CD4-positive, CD25-positive, alpha-beta regulatory T cell (primary cell): ENCODE results near the gene ZNF275. TPM values are rescaled to one million over a fixed set of nuclear protein-coding genes. Genes with fewer than 3 reads are reported as not detected.
A peak's percentile ranks its signal among the peaks of the same experiment; 100 is the strongest.

Experiments
- ATAC-seq, 2 donors: fragments of 150-1000 bp; cut with Tn5 transposase; one replicate each; pipeline ENCODE4 v1.10.0; 2021; ENCODE audit warnings: low read depth in 2 of 2, moderate number of reproducible peaks in 2 of 2, moderate library complexity in 1 of 2
- DNase-seq, 3 donors: peaks; one replicate each; pipeline versions ENCODE4 v3.0.0 to v3.0.0-alpha.2; 2012 to 2022; ENCODE audit warnings: mixed read lengths in 1 of 3
- H3K27ac ChIP-seq: one replicate; pipeline ENCODE4 v1.7.0; 2013; ENCODE audit warnings: mild to moderate bottlenecking, low read length; ENCODE audit not compliant: insufficient read depth, poor library complexity, severe bottlenecking
- H3K27me3 ChIP-seq: one replicate; pipeline ENCODE4 v1.7.0; 2013; ENCODE audit warnings: low read length; ENCODE audit not compliant: control insufficient read depth, insufficient read depth
- H3K36me3 ChIP-seq: one replicate; pipeline ENCODE4 v1.7.0; 2013; ENCODE audit warnings: mild to moderate bottlenecking, low read length, moderate library complexity; ENCODE audit not compliant: control insufficient read depth, insufficient read depth
- H3K4me1 ChIP-seq: 2 replicates; pipeline ENCODE4 v1.7.0; 2013; ENCODE audit warnings: mild to moderate bottlenecking, low read length; ENCODE audit not compliant: insufficient read depth, control insufficient read depth, poor library complexity, severe bottlenecking
- H3K4me3 ChIP-seq: one replicate; pipeline ENCODE4 v1.7.0; 2013; ENCODE audit warnings: low read depth, mild to moderate bottlenecking, low read length, moderate library complexity
- H3K9me3 ChIP-seq, 2 experiments: 1 replicate in 1 of 2; 2 replicates in 1 of 2; pipeline ENCODE4 v1.7.0; 2013; ENCODE audit warnings: low read length in 2 of 2, mild to moderate bottlenecking in 1 of 2, moderate library complexity in 1 of 2; ENCODE audit not compliant: control insufficient read depth in 2 of 2
- H3K27ac Mint-ChIP-seq, 3 donors: one replicate each; pipeline ENCODE4 v1.8.0; 2020 to 2022; ENCODE audit warnings: mild to moderate bottlenecking in 3 of 3, mixed read lengths in 3 of 3, moderate library complexity in 2 of 3
- H3K27me3 Mint-ChIP-seq: one replicate; pipeline ENCODE4 v1.8.0; 2022; ENCODE audit warnings: mild to moderate bottlenecking, mixed read lengths
- H3K36me3 Mint-ChIP-seq: one replicate; pipeline ENCODE4 v1.8.0; 2020; ENCODE audit warnings: mixed read lengths
- H3K4me1 Mint-ChIP-seq, 4 donors: one replicate each; pipeline ENCODE4 v1.8.0; 2020 to 2022; ENCODE audit warnings: mixed read lengths in 4 of 4, mild to moderate bottlenecking in 1 of 4
- H3K4me3 Mint-ChIP-seq, 4 donors: one replicate each; pipeline ENCODE4 v1.8.0; 2020 to 2022; ENCODE audit warnings: mild to moderate bottlenecking in 4 of 4, mixed read lengths in 4 of 4, moderate library complexity in 3 of 4
- H3K9me3 Mint-ChIP-seq, 7 donors: one replicate each; pipeline ENCODE4 v1.8.0; 2020 to 2022; ENCODE audit warnings: mixed read lengths in 7 of 7, mild to moderate bottlenecking in 3 of 7, moderate library complexity in 2 of 7
- polyA plus RNA-seq, 4 donors: library from polyadenylated mRNA; unstranded; fragments of 300-500 nt; fragmentation: Illumina TruSeq; gene quantifications; one replicate each; pipeline ENCODE4 v1.2.3, GENCODE V29; 2021
- total RNA-seq: library from RNA; stranded (reverse); gene quantifications from one replicate; pipeline ENCODE4 v1.2.3, GENCODE V29; 2022

Gene ZNF275
- total and polyA plus RNA-seq, 5 donors from 2014 or later, result 3.8 to 16.1 (median 8.6) TPM

DNA sequence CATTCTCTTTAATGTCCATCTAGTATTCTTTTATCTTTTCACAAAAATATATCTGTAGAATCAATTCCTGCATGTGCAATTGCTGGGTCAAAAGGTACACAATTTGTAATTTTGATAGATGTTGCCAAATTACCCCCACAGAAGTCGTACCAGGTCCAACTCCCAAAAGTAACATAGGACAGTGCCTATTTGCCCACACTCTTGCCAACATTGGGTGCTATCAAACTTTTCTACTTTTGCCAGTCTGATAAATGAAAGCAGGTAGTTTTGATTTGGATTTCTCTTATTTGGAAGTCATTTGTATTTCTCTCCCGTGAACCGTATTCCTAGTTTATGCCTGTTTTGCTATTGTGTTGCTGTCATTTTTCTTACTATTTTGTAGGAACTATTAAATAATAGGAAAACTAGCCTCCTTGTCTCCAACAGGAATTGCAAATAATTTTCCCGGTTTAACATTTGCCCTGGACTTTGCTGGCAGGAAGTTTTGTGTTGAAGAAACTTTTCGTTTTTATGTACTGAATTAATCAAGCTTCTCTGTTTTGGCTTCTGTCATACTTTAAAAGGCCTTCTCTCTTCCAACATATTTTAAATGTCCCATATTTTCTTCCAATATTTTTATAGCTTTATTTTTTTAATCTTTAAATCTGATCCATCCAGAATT is 33.1 kb downstream of the ZNF275 start:
- no peak overlapping the region for H3K4me3 ChIP-seq
- no peak overlapping the region for H3K27ac Mint-ChIP-seq
- DNase-seq, result no peak
- no peak overlapping the region for H3K27ac ChIP-seq
- peaks cover 0 to 3% (median 0%) of the 10 kb centered on the region in 7 donors for H3K9me3 Mint-ChIP-seq
- no peaks in the 10 kb centered on the region for H3K36me3 Mint-ChIP-seq
- no peaks in the 10 kb centered on the region for H3K4me1 ChIP-seq
- H3K36me3 ChIP-seq, result no peaks in the 10 kb centered on the region
- no peak for ATAC-seq
- H3K27me3 Mint-ChIP-seq, result no peaks in the 10 kb centered on the region
- no peaks in the 10 kb centered on the region for H3K9me3 ChIP-seq
- no peak overlapping the region for H3K4me3 Mint-ChIP-seq
- peaks cover 0 to 2% (median 0%) of the 10 kb centered on the region in 4 donors for H3K4me1 Mint-ChIP-seq
- no peaks in the 10 kb centered on the region for H3K27me3 ChIP-seq

DNA sequence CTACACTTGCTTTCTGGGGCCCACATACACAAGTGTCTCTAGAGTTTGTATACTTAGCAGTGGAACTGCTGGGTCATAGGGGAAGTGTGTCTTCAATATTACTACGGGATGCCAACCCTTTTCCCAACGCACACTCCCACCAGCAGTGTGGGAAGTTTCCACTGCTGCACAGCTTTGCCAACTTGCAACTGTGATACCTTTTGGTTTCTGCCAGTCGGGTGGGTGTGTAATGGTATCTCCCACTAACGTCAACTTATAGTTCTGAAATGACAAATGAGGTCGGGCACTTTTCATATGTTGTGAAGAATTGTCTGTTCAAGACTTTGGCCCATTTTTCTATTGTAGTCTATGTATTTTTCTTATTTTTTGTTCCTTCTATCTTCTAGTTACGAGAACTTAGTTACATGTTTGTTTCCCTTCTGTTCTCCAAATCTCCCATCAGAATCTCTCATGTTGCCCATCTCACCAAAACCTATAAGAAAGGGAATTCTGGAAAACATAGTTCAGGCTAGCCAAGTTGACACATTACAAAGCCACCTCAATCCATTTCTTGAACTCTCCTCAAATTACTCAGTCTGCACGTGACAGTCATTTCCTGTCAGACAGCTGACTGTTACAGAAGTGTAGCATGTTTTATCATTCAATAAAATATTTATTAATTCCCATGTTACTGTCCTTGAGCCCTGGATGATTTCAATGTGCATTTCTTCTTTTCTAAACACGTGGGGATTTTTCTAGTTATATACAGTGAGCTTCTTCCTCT is 36.5 kb downstream of the ZNF275 start:
- no peaks in the 10 kb centered on the region for H3K36me3 ChIP-seq
- peaks cover 0 to 7% (median under 1%) of the 10 kb centered on the region in 4 donors for H3K4me1 Mint-ChIP-seq
- DNase-seq (peak in 1 of 3 donors; percentile 11), ATAC-seq (no peak)
- no peaks in the 10 kb centered on the region for H3K9me3 ChIP-seq
- H3K4me3 ChIP-seq, result no peak overlapping the region
- H3K27ac ChIP-seq, result no peak overlapping the region
- no peaks in the 10 kb centered on the region for H3K36me3 Mint-ChIP-seq
- H3K4me3 Mint-ChIP-seq, result peak overlapping the region in 1 of 4 donors; percentile 62
- H3K27me3 Mint-ChIP-seq, result no peaks in the 10 kb centered on the region
- H3K9me3 Mint-ChIP-seq, result peaks cover 0 to 1% (median 0%) of the 10 kb centered on the region in 7 donors
- no peaks in the 10 kb centered on the region for H3K4me1 ChIP-seq
- H3K27ac Mint-ChIP-seq, result no peak overlapping the region
- no peaks in the 10 kb centered on the region for H3K27me3 ChIP-seq

DNA sequence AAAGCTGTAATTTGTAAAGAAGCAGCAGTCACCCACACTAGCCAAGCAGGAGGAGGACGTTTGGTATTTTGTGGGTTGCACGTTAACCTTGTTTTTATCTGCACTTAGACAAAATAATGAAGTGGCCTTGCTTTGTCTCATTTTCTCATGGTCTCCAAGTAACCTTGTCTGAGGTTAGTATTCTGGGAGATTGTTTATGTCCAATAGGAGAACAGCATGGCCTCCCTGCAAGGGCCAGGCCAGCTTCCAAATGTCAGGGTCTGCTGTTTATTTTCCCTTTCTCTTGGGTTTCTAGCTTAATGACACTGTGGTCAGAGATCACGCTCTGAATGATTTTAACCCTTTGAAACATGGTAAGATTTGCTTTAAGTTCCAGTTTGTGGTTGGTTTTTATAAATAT is 37.3 kb downstream of the ZNF275 start:
- no peaks in the 10 kb centered on the region for H3K36me3 ChIP-seq
- no peak overlapping the region for H3K4me3 ChIP-seq
- Mint-ChIP-seq H3K27ac (no peak overlapping the region), H3K4me3 (no peak overlapping the region), H3K4me1 (peaks cover 0 to 7% (median under 1%) of the 10 kb centered on the region in 4 donors), H3K36me3 (no peaks in the 10 kb centered on the region), H3K9me3 (peaks cover 0 to 1% (median 0%) of the 10 kb centered on the region in 7 donors), H3K27me3 (no peaks in the 10 kb centered on the region)
- H3K9me3 ChIP-seq, result no peaks in the 10 kb centered on the region
- H3K4me1 ChIP-seq, result no peaks in the 10 kb centered on the region
- DNase-seq, result no peak
- no peak for ATAC-seq
- H3K27ac ChIP-seq, result no peak overlapping the region
- H3K27me3 ChIP-seq, result no peaks in the 10 kb centered on the region

DNA sequence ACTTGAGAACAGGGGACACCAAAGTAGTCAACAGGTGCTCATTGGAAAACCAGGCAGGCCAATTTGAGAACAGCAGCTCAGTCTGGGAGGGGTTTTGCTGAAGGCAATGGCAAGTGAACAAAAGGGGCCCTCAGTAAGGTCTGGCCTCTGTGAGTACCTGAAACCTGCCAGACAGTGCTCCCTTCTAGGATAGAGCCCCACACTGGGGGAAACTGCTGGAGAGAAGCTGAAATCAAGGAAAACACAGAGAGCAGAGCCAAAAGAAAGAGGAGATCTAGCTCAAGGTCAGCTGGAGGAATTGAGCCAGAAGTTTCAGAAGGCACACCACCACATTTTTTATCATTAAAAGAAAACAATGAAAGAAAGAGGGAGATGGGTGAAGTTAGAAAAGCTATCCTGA is 39.0 kb downstream of the ZNF275 start:
- Histone ChIP-seq H3K36me3 (no peaks in the 10 kb centered on the region), H3K9me3 (no peaks in the 10 kb centered on the region), H3K4me1 (no peaks in the 10 kb centered on the region), H3K27me3 (no peaks in the 10 kb centered on the region), H3K27ac (no peak overlapping the region), H3K4me3 (no peak overlapping the region)
- ATAC-seq (no peak), DNase-seq (no peak)
- Mint-ChIP-seq H3K27me3 (peaks cover 5% of the 10 kb centered on the region), H3K9me3 (peaks cover 0 to 1% (median 0%) of the 10 kb centered on the region in 7 donors), H3K4me1 (peaks cover 0 to 7% (median under 1%) of the 10 kb centered on the region in 4 donors), H3K36me3 (peaks cover 3% of the 10 kb centered on the region), H3K27ac (peak overlapping the region in 1 of 3 donors; percentile 28), H3K4me3 (no peak overlapping the region)

DNA sequence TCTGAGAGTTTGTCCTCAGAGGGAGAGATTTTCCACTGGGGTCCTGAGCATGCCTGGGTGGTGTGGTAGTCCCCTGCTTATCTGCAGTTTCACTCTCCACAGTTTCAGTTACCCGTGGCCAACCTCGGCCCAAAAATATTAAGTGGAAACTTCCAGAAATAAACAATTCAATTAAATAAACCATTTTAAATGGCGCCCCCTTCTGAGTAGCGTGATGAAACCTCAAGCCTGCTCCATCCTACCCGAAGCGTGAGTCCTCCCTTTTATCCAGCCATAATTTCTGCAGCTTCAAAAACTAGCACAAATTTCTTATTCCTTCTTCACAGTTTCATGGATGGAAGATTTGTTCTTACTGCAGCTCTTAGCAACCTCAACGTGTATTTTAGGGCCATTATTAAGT is 40.5 kb downstream of the ZNF275 start:
- Mint-ChIP-seq H3K27me3 (peaks cover 5% of the 10 kb centered on the region), H3K4me1 (peaks cover 0 to 7% (median under 1%) of the 10 kb centered on the region in 4 donors)
- no peak for DNase-seq

DNA sequence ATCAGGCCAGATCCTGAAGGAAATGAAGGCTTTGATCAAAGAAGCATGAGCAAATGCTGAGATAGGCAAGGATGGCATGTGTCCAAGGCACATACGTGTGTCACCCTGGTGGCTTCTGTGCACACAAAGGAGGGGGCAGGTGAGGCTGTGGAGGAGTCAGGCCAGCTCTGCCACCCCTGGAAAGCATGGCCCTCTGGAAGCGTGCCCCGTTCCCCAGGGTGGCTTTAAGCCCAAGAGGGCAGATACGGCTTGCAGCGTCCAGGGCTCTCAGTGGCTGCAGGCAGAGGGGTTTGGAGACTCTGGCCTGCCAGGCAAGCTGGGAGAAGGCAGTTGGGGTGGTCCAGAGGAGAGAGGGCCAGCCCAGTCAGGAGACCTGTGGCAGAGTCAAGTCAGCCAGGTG is 41.6 kb downstream of the ZNF275 start:
- DNase-seq (no peak), ATAC-seq (no peak)
- Histone ChIP-seq H3K4me3 (no peak overlapping the region), H3K27ac (no peak overlapping the region), H3K4me1 (no peaks in the 10 kb centered on the region), H3K27me3 (no peaks in the 10 kb centered on the region), H3K36me3 (no peaks in the 10 kb centered on the region), H3K9me3 (no peaks in the 10 kb centered on the region)
- H3K27me3 Mint-ChIP-seq, result peaks cover 5% of the 10 kb centered on the region
- peaks cover 0 to 1% (median 0%) of the 10 kb centered on the region in 7 donors for H3K9me3 Mint-ChIP-seq
- no peak overlapping the region for H3K27ac Mint-ChIP-seq
- H3K4me1 Mint-ChIP-seq, result peaks cover 0 to 7% (median under 1%) of the 10 kb centered on the region in 4 donors
- H3K36me3 Mint-ChIP-seq, result peaks cover 3% of the 10 kb centered on the region
- no peak overlapping the region for H3K4me3 Mint-ChIP-seq

More for the DNA sequence above, 40.5 kb downstream of the ZNF275 start:
- no peaks in the 10 kb centered on the region for H3K4me1 ChIP-seq
- no peaks in the 10 kb centered on the region for H3K36me3 ChIP-seq
- Mint-ChIP-seq H3K36me3 (peaks cover 3% of the 10 kb centered on the region), H3K4me3 (no peak overlapping the region), H3K27ac (peak overlapping the region in 1 of 3 donors; percentile 77), H3K9me3 (peaks cover 0 to 1% (median 0%) of the 10 kb centered on the region in 7 donors)
- H3K4me3 ChIP-seq, result no peak overlapping the region
- H3K9me3 ChIP-seq, result no peaks in the 10 kb centered on the region
- no peak for ATAC-seq
- H3K27me3 ChIP-seq, result no peaks in the 10 kb centered on the region
- H3K27ac ChIP-seq, result no peak overlapping the region

DNA sequence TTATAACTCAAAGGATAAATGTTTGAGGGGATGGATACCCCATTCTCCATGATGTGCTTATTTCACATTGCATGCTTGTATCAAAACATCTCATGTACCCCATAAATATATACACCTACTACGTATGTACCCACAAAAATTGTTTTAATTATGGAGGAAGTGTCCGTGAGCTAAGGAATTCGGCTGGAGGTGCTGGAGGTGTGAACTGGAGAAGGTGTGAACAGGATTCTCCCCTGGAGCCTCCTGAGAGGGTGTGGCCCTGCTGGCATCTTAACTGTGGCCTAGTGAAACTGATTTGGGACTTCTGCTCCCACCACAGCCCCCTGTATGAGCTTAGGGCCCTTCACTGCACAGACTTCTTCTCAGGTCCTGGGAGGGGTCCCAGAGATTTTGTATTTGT is 43.8 kb downstream of the ZNF275 start:
- Mint-ChIP-seq H3K27ac (no peak overlapping the region), H3K9me3 (no peaks in the 10 kb centered on the region), H3K36me3 (peaks cover 3% of the 10 kb centered on the region), H3K27me3 (peaks cover 5% of the 10 kb centered on the region), H3K4me1 (peaks cover 0 to 7% (median 0%) of the 10 kb centered on the region in 4 donors), H3K4me3 (no peak overlapping the region)
- Histone ChIP-seq H3K27ac (no peak overlapping the region), H3K4me3 (no peak overlapping the region), H3K9me3 (no peaks in the 10 kb centered on the region), H3K27me3 (no peaks in the 10 kb centered on the region), H3K36me3 (no peaks in the 10 kb centered on the region), H3K4me1 (no peaks in the 10 kb centered on the region)
- DNase-seq (no peak), ATAC-seq (no peak)
